ENCODE results near the gene PI4KA.

Gene PI4KA

DNA sequence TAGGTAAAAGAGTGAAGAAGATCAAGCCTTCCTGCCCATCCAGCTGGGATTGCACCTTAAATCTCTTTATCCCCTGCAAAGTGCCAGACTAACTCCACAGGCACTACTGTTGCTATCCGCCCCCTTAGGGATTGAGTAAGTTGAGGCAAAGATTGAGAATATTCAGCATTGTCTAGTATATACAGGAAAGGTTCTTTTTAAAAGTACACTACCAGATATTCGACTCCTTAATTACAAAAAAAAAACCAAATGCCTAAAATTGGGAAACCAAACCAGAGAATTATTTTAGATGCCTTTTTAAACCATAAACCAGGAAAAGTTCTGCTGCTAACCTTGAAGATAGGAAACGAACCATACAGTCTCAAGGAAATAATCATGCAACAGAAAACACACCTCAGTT, 73.2 kb downstream of the PI4KA start:
- H3K4me2 ChIP-seq (ENCODE audit: low read length): no peak overlapping the region
- H2BK12ac ChIP-seq (ENCODE audit: low read length): no peak overlapping the region
- no peak overlapping the region for H4K91ac ChIP-seq (ENCODE audit: low read depth, low read length)
- no peaks in the 10 kb centered on the region for H3K79me2 ChIP-seq (ENCODE audit: control insufficient read depth, insufficient read depth, low read length, poor library complexity)
- H3K23ac ChIP-seq (ENCODE audit: low read length): no peak overlapping the region
- H2AFZ ChIP-seq (ENCODE audit: insufficient read depth, low read length, poor library complexity): no peak overlapping the region
- H3K9ac ChIP-seq (ENCODE audit: low read length): no peak overlapping the region
- no peak overlapping the region for H3K18ac ChIP-seq (ENCODE audit: low read length)
- no peak overlapping the region for H3K14ac ChIP-seq (ENCODE audit: low read length)
- H3K4me1 ChIP-seq (ENCODE audit: control insufficient read depth in 1 of 2, insufficient read depth in 2 of 2, low read length in 2 of 2): no peaks in the 10 kb centered on the region
- H4K8ac ChIP-seq (ENCODE audit: low read depth, low read length): no peak overlapping the region
- peaks cover 9 to 25% of the 10 kb centered on the region in 2 experiments for H3K36me3 ChIP-seq (ENCODE audit: control insufficient read depth in 1 of 2, insufficient read depth in 2 of 2, low read length in 2 of 2)
- WGBS (ENCODE audit: extremely low coverage, insufficient coverage, insufficient read length): no CpG with 5 or more reads among the region's 3 CpGs
- no peak overlapping the region for H2AK5ac ChIP-seq (ENCODE audit: low read length)
- H3K9me3 ChIP-seq (ENCODE audit: insufficient read depth, low read depth, low read length): no peaks in the 10 kb centered on the region
- no peak overlapping the region for H4K12ac ChIP-seq (ENCODE audit: low read depth, low read length)
- H3K79me1 ChIP-seq (ENCODE audit: low read length): no peaks in the 10 kb centered on the region
- no peak overlapping the region for H2BK120ac ChIP-seq (ENCODE audit: insufficient read depth, low read length, poor library complexity)
- H2BK5ac ChIP-seq (ENCODE audit: low read depth, low read length, poor library complexity): no peak overlapping the region
- H3K4me3 ChIP-seq (ENCODE audit: low read depth, low read length): no peak overlapping the region
- no peak for DNase-seq
- H3K27me3 ChIP-seq (ENCODE audit: insufficient read depth, low read length): no peaks in the 10 kb centered on the region
- no peak overlapping the region for H3K4ac ChIP-seq (ENCODE audit: low read depth, low read length)
- H3K27ac ChIP-seq (ENCODE audit: low read depth, low read length): no peak overlapping the region

DNA sequence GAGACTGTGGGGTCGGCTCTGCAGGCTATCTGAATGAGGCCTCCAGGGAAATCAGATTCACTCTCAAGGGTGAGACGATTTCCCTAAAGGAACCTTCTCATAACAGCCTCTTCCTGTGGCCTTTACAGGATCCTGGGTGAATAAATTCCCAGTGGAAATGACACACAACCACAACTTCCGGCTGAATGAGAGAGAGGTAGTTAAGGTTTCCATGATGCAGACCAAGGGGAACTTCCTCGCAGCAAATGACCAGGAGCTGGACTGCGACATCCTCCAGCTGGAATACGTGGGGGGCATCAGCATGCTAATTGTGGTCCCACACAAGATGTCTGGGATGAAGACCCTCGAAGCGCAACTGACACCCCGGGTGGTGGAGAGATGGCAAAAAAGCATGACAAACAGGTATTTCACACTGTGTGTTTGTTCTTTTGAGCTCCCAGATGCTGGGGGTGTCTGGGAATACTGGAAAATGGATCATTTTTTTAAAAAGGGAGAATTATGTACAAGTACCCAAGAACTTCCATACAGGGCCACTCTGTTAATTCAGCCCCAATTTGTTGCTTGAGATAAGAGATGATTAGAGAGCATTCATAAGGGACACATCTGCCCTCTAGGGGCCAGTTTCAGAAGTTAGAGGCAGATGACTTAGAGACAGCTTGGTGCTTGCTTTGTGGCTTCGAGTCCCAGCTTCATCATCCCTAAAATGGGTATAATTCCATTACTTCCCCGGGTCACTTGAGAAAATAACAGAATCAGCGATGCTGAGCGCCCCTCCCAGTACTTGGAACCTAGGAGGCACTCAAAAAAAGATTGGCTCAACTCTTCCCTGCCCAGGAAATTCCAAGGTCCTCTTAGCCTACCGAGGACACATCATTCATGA, 74.5 kb downstream of the PI4KA start:
- Histone ChIP-seq H4K91ac (ENCODE audit: low read depth, low read length) (no peak overlapping the region), H3K79me2 (ENCODE audit: control insufficient read depth, insufficient read depth, low read length, poor library complexity) (no peaks in the 10 kb centered on the region), H2AK5ac (ENCODE audit: low read length) (no peak overlapping the region), H2AFZ (ENCODE audit: insufficient read depth, low read length, poor library complexity) (no peak overlapping the region), H4K12ac (ENCODE audit: low read depth, low read length) (no peak overlapping the region), H3K18ac (ENCODE audit: low read length) (no peak overlapping the region), H3K9ac (ENCODE audit: low read length) (no peak overlapping the region), H2BK12ac (ENCODE audit: low read length) (no peak overlapping the region), H3K36me3 (ENCODE audit: control insufficient read depth in 1 of 2, insufficient read depth in 2 of 2, low read length in 2 of 2) (peaks cover 14 to 29% of the 10 kb centered on the region in 2 experiments), H2BK5ac (ENCODE audit: low read depth, low read length, poor library complexity) (no peak overlapping the region), H3K4ac (ENCODE audit: low read depth, low read length) (no peak overlapping the region), H3K4me3 (ENCODE audit: low read depth, low read length) (no peak overlapping the region), H3K9me3 (ENCODE audit: insufficient read depth, low read depth, low read length) (no peaks in the 10 kb centered on the region), H3K4me2 (ENCODE audit: low read length) (no peak overlapping the region), H3K79me1 (ENCODE audit: low read length) (no peaks in the 10 kb centered on the region), H3K14ac (ENCODE audit: low read length) (no peak overlapping the region), H4K8ac (ENCODE audit: low read depth, low read length) (no peak overlapping the region), H3K23ac (ENCODE audit: low read length) (no peak overlapping the region), H2BK120ac (ENCODE audit: insufficient read depth, low read length, poor library complexity) (no peak overlapping the region), H3K27me3 (ENCODE audit: insufficient read depth, low read length) (no peaks in the 10 kb centered on the region), H3K27ac (ENCODE audit: low read depth, low read length) (no peak overlapping the region), H3K4me1 (ENCODE audit: control insufficient read depth in 1 of 2, insufficient read depth in 2 of 2, low read length in 2 of 2) (no peaks in the 10 kb centered on the region)
- peak; percentile 46 to 78 for DNase-seq
- WGBS (ENCODE audit: extremely low coverage, insufficient coverage, insufficient read length): no CpG with 5 or more reads among the region's 14 CpGs

DNA sequence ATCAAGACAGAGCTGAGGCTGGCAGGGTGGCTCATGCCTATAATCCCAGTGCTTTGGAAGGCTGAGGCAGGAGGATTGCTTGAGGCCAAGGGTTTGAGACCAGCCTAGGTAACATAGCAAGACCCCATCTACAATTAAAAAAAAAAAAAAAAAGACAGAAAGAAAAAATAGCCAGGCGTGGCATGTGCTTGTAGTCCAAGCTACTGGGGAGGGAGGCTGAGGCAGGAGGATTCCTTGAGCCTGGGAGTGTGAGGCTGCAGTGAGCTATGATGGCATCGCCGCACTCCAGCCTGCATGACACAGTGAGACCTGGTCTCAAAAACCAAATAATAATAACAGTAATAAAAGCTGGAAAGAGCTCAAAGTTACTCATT, 75.3 kb downstream of the PI4KA start:
- Histone ChIP-seq H3K27me3 (ENCODE audit: insufficient read depth, low read length) (no peaks in the 10 kb centered on the region), H3K4ac (ENCODE audit: low read depth, low read length) (no peak overlapping the region), H4K12ac (ENCODE audit: low read depth, low read length) (no peak overlapping the region), H3K9ac (ENCODE audit: low read length) (no peak overlapping the region), H3K4me3 (ENCODE audit: low read depth, low read length) (no peak overlapping the region), H3K79me2 (ENCODE audit: control insufficient read depth, insufficient read depth, low read length, poor library complexity) (no peaks in the 10 kb centered on the region), H2BK5ac (ENCODE audit: low read depth, low read length, poor library complexity) (no peak overlapping the region), H2AK5ac (ENCODE audit: low read length) (no peak overlapping the region), H3K79me1 (ENCODE audit: low read length) (no peaks in the 10 kb centered on the region), H3K9me3 (ENCODE audit: insufficient read depth, low read depth, low read length) (no peaks in the 10 kb centered on the region), H2AFZ (ENCODE audit: insufficient read depth, low read length, poor library complexity) (no peak overlapping the region), H3K36me3 (ENCODE audit: control insufficient read depth in 1 of 2, insufficient read depth in 2 of 2, low read length in 2 of 2) (peaks cover 13 to 28% of the 10 kb centered on the region in 2 experiments), H3K23ac (ENCODE audit: low read length) (no peak overlapping the region), H3K4me2 (ENCODE audit: low read length) (no peak overlapping the region), H3K27ac (ENCODE audit: low read depth, low read length) (no peak overlapping the region), H3K14ac (ENCODE audit: low read length) (no peak overlapping the region), H4K8ac (ENCODE audit: low read depth, low read length) (no peak overlapping the region), H2BK120ac (ENCODE audit: insufficient read depth, low read length, poor library complexity) (no peak overlapping the region), H2BK12ac (ENCODE audit: low read length) (no peak overlapping the region), H3K4me1 (ENCODE audit: control insufficient read depth in 1 of 2, insufficient read depth in 2 of 2, low read length in 2 of 2) (peaks cover 2 to 3% of the 10 kb centered on the region in 2 experiments), H3K18ac (ENCODE audit: low read length) (no peak overlapping the region), H4K91ac (ENCODE audit: low read depth, low read length) (no peak overlapping the region)
- no CpG with 5 or more reads among the region's 3 CpGs for WGBS (ENCODE audit: extremely low coverage, insufficient coverage, insufficient read length)
- no peak for DNase-seq

DNA sequence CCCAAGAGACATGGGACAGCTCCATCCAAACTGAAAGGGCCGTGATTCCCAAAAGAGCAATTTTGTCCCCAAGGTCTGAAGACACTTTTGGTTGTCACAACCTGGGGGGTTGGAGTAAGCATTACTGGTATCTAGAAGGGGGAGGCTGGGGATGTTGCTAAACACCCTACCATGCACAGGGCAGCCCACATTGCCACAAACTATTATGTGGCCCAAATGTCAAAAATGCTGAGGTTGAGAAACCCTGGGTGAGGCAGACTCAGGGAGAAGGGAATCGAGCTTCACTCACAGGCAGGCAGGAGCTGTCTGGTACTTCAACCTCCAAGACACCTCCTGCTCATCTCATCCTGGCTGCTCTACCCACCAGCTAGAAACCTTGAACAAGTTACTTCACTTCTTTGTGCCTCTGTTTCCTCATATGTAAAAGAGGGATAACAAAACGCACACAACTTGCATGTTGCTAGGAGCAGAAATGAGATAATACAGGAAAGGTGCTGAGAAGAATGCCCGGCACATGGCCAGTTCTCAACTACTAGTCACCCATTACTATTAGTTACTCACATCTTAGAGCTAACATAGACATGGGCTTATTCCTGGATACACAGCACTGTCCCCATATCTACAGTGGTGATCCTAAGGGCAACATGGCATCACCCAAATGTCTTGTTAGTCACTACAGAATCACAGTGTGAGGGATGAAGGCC, 75.9 kb downstream of the PI4KA start:
- Histone ChIP-seq H3K23ac (ENCODE audit: low read length) (no peak overlapping the region), H3K27me3 (ENCODE audit: insufficient read depth, low read length) (no peaks in the 10 kb centered on the region), H2AK5ac (ENCODE audit: low read length) (no peak overlapping the region), H3K36me3 (ENCODE audit: control insufficient read depth in 1 of 2, insufficient read depth in 2 of 2, low read length in 2 of 2) (peaks cover 7 to 23% of the 10 kb centered on the region in 2 experiments), H2BK5ac (ENCODE audit: low read depth, low read length, poor library complexity) (no peak overlapping the region), H3K4me3 (ENCODE audit: low read depth, low read length) (no peak overlapping the region), H3K27ac (ENCODE audit: low read depth, low read length) (no peak overlapping the region), H3K4ac (ENCODE audit: low read depth, low read length) (no peak overlapping the region), H4K91ac (ENCODE audit: low read depth, low read length) (no peak overlapping the region), H3K79me1 (ENCODE audit: low read length) (no peaks in the 10 kb centered on the region), H2BK120ac (ENCODE audit: insufficient read depth, low read length, poor library complexity) (no peak overlapping the region), H3K14ac (ENCODE audit: low read length) (no peak overlapping the region), H3K4me1 (ENCODE audit: control insufficient read depth in 1 of 2, insufficient read depth in 2 of 2, low read length in 2 of 2) (peaks cover 2 to 3% of the 10 kb centered on the region in 2 experiments), H3K9ac (ENCODE audit: low read length) (no peak overlapping the region), H3K79me2 (ENCODE audit: control insufficient read depth, insufficient read depth, low read length, poor library complexity) (no peaks in the 10 kb centered on the region), H2AFZ (ENCODE audit: insufficient read depth, low read length, poor library complexity) (no peak overlapping the region), H3K4me2 (ENCODE audit: low read length) (no peak overlapping the region), H3K9me3 (ENCODE audit: insufficient read depth, low read depth, low read length) (no peaks in the 10 kb centered on the region), H4K12ac (ENCODE audit: low read depth, low read length) (no peak overlapping the region), H4K8ac (ENCODE audit: low read depth, low read length) (no peak overlapping the region), H3K18ac (ENCODE audit: low read length) (no peak overlapping the region), H2BK12ac (ENCODE audit: low read length) (no peak overlapping the region)
- WGBS (ENCODE audit: extremely low coverage, insufficient coverage, insufficient read length): no CpG with 5 or more reads among the region's 4 CpGs
- DNase-seq: peak; percentile 62 to 80
